Heart right ventricle (tissue), 16 donors: ENCODE measurements around the gene SERPINA5. TPM values are rescaled to one million over a fixed set of nuclear protein-coding genes. Genes with fewer than 3 reads are reported as not detected.

Experiments used
- ATAC-seq, 8 donors: fragments of 200-7000 bp; cut with Tn5 transposase; one replicate each; pipeline ENCODE4 v1.9.1; 2020; ENCODE audit warnings: mild to moderate bottlenecking in 8 of 8, moderate library complexity in 8 of 8, moderate number of reproducible peaks in 1 of 8
- DNase-seq, 2 donors: peaks; one replicate each; pipeline ENCODE4 v3.0.0-alpha.2; 2020
- H3K27ac ChIP-seq, 10 donors: fragments of 200-600 bp; sonication (generic) in 2 of 10; one replicate each; pipeline versions ENCODE4 v1.5.0 to v1.8.0; 2020 to 2022; ENCODE audit warnings: mild to moderate bottlenecking in 3 of 10
- H3K27me3 ChIP-seq, 7 donors: fragments of 200-600 bp; one replicate each; pipeline ENCODE4 v1.8.0; 2021 to 2022; ENCODE audit warnings: mild to moderate bottlenecking in 2 of 7
- H3K36me3 ChIP-seq, 9 donors: fragments of 200-600 bp; sonication (generic) in 1 of 9; one replicate each; pipeline versions ENCODE4 v1.5.0 to v1.8.0; 2020 to 2022; ENCODE audit warnings: mild to moderate bottlenecking in 2 of 9
- H3K4me1 ChIP-seq, 9 donors: fragments of 200-600 bp; sonication (generic) in 1 of 9; one replicate each; pipeline versions ENCODE4 v1.5.0 to v1.8.0; 2020 to 2022; ENCODE audit warnings: mild to moderate bottlenecking in 4 of 9
- H3K4me3 ChIP-seq, 10 donors: fragments of 200-600 bp; sonication (generic) in 2 of 10; one replicate each; pipeline versions ENCODE4 v1.5.0 to v1.8.0; 2020 to 2022; ENCODE audit warnings: mild to moderate bottlenecking in 7 of 10, moderate library complexity in 2 of 10
- H3K9me3 ChIP-seq, 11 donors: fragments of 200-600 bp in 10 of 11; sonication (generic) in 2 of 11; one replicate each; pipeline versions ENCODE4 v1.5.0 to v1.8.0; 2013 to 2022; ENCODE audit warnings: mild to moderate bottlenecking in 2 of 11, control low read depth in 1 of 11, moderate library complexity in 1 of 11
- CTCF ChIP-seq, 9 donors: fragments of 200-600 bp; sonication (generic) in 2 of 9; IDR thresholded peaks; one replicate each; pipeline versions ENCODE4 v1.5.0 to v1.8.0; 2021 to 2022; ENCODE audit warnings: antibody characterized with exemption in 9 of 9, mild to moderate bottlenecking in 5 of 9, moderate library complexity in 1 of 9
- WGBS, 2 donors: extraction: QIAGEN DNeasy Blood & Tissue Kit; methylation state at CpG; one replicate each; pipeline ENCODE4 v1.1.7; 2013; ENCODE audit warnings: inconsistent platforms in 1 of 2; 5-methylcytosine and 5-hydroxymethylcytosine counted together
- intact Hi-C, 10 donors: fragments of 100-400 bp; cut with DNase I; formaldehyde crosslinking; loops; one replicate each; pipeline versions ENCODE4 v1.11.1 to v1.14.2; 2022
- polyA plus RNA-seq, 2 donors: library from polyadenylated mRNA; stranded (reverse); fragments of 200-250 nt; gene quantifications; one replicate each; pipeline ENCODE4 v1.2.3, GENCODE V29; 2013
- total RNA-seq, 10 donors: library from RNA; stranded (reverse); fragmentation: NEBNext Ultra II Directional in 3 of 10; extraction: Animal tissue kit (Norgen Biotek cat#: 25700) in 3 of 10; gene quantifications; one replicate each; pipeline versions ENCODE4 v1.2.1 to v1.2.4, GENCODE V29; 2021 to 2023
- donor health status: Arrhythmogenic right ventricular cardiomyopathy.
- donor health status: ischemic (EF 13 %, LVEDD 7.1; RV severe dilation, severe dysfunction).
- donor health status: healthy with polysubstance abuse.
- donor health status: DM: no; HTN: yes; CAD: no.
- donor health status: DM: no; HTN: no; CAD: no.
- donor health status: ischemic (EF 25% LVEDD 6.9; RV normal size, moderate dysfunction).
- donor health status: ischemic (EF 25% LVEDD 5.7; RV mildly dilated, moderate dysfunction).
- donor health status: healthy.
- donor health status: DM: yes; HTN: yes; CAD: no.
- donor health status: Ischemic cardiomyopathy.
- donor health status: ischemic (EF 35%, LVEDD 5.7; RV mildly dilated, moderate dysfunction).
- donor health status: nonischemic (EF 11% LVEDD 7.7; RV severe dilation, severe dysfunction).
- donor health status: DM: yes; HTN: yes; CAD: no.
- donor health status: PGD.
- donor health status: ischemic (EF 29% LVEDD 5.4; RV normal size, mild dysfunction).
- donor health status: nonischemic (EF 23%, LVEDD 6.1; RV moderate dilation, normal function).

Gene SERPINA5
- total and polyA plus RNA-seq, 12 donors: 0.28 to 4.9 (median 1.4) TPM

- H3K4me3 ChIP-seq: no peak overlapping the region
Measured at GRCh38 chr14:94582851-94583250, 1.6 kb downstream of the SERPINA5 start.

DNA sequence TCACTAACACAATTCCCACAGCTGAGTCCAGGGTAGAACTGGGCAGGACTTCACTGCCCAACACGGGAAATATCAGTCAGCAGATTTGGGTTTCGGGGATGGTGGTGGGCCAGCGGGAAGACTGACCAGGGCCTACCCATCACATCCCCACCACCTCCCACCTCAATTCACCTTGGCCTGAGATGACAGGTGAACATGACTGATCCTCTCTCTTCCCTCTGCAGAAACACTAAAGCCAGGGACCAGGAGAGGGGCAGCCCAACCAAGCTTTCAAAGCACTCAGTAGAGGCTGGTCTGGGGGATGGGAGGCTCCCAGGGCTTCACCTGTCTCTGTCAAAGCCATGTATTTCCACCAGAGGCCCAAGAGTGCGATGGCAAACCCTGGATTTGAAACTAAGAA lies 2.3 kb downstream of the SERPINA5 start:
- ATAC-seq (no peak), DNase-seq (no peak)
- no peak overlapping the region for H3K27ac ChIP-seq
- intact Hi-C loops: no loop called here
- peaks cover 0 to 7% (median 0%) of the 10 kb centered on the region in 7 donors for H3K27me3 ChIP-seq
- WGBS, 2 donors: 92 to 95% methylated on average over 4 of the region's 4 CpGs
- no peaks in the 10 kb centered on the region for H3K9me3 ChIP-seq
- peaks cover 0 to 16% (median 6%) of the 10 kb centered on the region in 9 donors for H3K4me1 ChIP-seq
- no peaks in the 10 kb centered on the region for H3K36me3 ChIP-seq
- H3K4me3 ChIP-seq: no peak overlapping the region
- no peak for TF ChIP-seq CTCF (IDR thresholded peaks at IDR 0.05)

More at GRCh38 chr14:94582851-94583250, 1.6 kb downstream of the SERPINA5 start:
- H3K9me3 ChIP-seq: no peaks in the 10 kb centered on the region
- ATAC-seq (no peak), DNase-seq (no peak)
- H3K27ac ChIP-seq: no peak overlapping the region
- TF ChIP-seq CTCF (IDR thresholded peaks at IDR 0.05): no peak
- intact Hi-C loops: no loop called here
- WGBS, 2 donors: 89 to 90% methylated on average over 3 of the region's 3 CpGs
- no peaks in the 10 kb centered on the region for H3K36me3 ChIP-seq
- H3K27me3 ChIP-seq: peaks cover 0 to 7% (median 0%) of the 10 kb centered on the region in 7 donors
- peaks cover 0 to 16% (median 6%) of the 10 kb centered on the region in 9 donors for H3K4me1 ChIP-seq

- Histone ChIP-seq H3K4me1 (peaks cover 0 to 16% (median 6%) of the 10 kb centered on the region in 9 donors), H3K4me3 (no peak overlapping the region), H3K36me3 (no peaks in the 10 kb centered on the region), H3K27ac (no peak overlapping the region), H3K27me3 (peaks cover 0 to 7% (median 0%) of the 10 kb centered on the region in 7 donors), H3K9me3 (no peaks in the 10 kb centered on the region)
- intact Hi-C loops: no loop called here
- whole genome bisulfite sequencing, 2 donors: 70 to 75% methylated on average over 5 of the region's 5 CpGs
- TF ChIP-seq CTCF (IDR thresholded peaks at IDR 0.05): no peak
- no peak for ATAC-seq
- DNase-seq: no peak
Measured at GRCh38 chr14:94584591-94585280, 3.5 kb downstream of the SERPINA5 start.

GRCh38 chr14:94586635-94587034 lies 5.4 kb downstream of the SERPINA5 start:
- TF ChIP-seq CTCF (IDR thresholded peaks at IDR 0.05): no peak
- no peak for ATAC-seq
- H3K4me1 ChIP-seq: peaks cover 0 to 8% (median 0%) of the 10 kb centered on the region in 9 donors
- peaks cover 0 to 7% (median 0%) of the 10 kb centered on the region in 7 donors for H3K27me3 ChIP-seq
- H3K4me3 ChIP-seq: no peak overlapping the region
- intact Hi-C loops: no loop called here
- no peak for DNase-seq
- H3K9me3 ChIP-seq: no peaks in the 10 kb centered on the region
- 77 to 79% methylated on average over 4 of the region's 4 CpGs for WGBS, 2 donors
- H3K27ac ChIP-seq: no peak overlapping the region
- H3K36me3 ChIP-seq: no peaks in the 10 kb centered on the region
